HG03469 (cell line): ENCODE measurements around the gene ZNF100.
"Not testable (repeated sequence)": the region's sequence is repeated elsewhere in the genome, so short reads cannot be mapped to it uniquely, and the experiment has no call there.

Experiments used
- ATAC-seq: cut with Tn5 transposase; IDR thresholded peaks from one replicate; pipeline ENCODE4 v1.9.1; 2021; ENCODE audit warnings: mild to moderate bottlenecking, moderate library complexity, moderate number of reproducible peaks; ENCODE audit not compliant: unreplicated experiment

The ZNF100 gene

GRCh38 chr19:21767065-21767800 lies at the start of gene ZNF100:
Gene ZNF100, minus strand, starts transcription at chr19:21767579. Its CDS starts 150 bp downstream, at chr19:21767429.
- ATAC-seq = peak; percentile 91

- ATAC-seq = no peak
Measured at GRCh38 chr19:21812448-21812847, 45.1 kb upstream of the ZNF100 start.

- ATAC-seq = not testable (repeated sequence)
Measured at GRCh38 chr19:21808400-21809000, 41.1 kb upstream of the ZNF100 start.

GRCh38 chr19:21789466-21790085 lies 22.2 kb upstream of the ZNF100 start:
- no peak for ATAC-seq

GRCh38 chr19:21786936-21787335 lies 19.6 kb upstream of the ZNF100 start:
- no peak for ATAC-seq

GRCh38 chr19:21775792-21776191 lies 8.4 kb upstream of the ZNF100 start:
- ATAC-seq = not testable (repeated sequence)

- not testable (repeated sequence) for ATAC-seq
Measured at GRCh38 chr19:21766705-21767064, 694 bp downstream of the ZNF100 start.

GRCh38 chr19:21765151-21765550 lies 2.2 kb downstream of the ZNF100 start:
- ATAC-seq = no peak

GRCh38 chr19:21761547-21761946 lies 5.8 kb downstream of the ZNF100 start:
- ATAC-seq = not testable (repeated sequence)

GRCh38 chr19:21758296-21758695 lies 9.1 kb downstream of the ZNF100 start:
- ATAC-seq = no peak

- not testable (repeated sequence) for ATAC-seq
Measured at GRCh38 chr19:21755555-21755954, 11.8 kb downstream of the ZNF100 start.

GRCh38 chr19:21751384-21751783 lies 16.0 kb downstream of the ZNF100 start:
- ATAC-seq = no peak

- no peak for ATAC-seq
Measured at GRCh38 chr19:21750586-21751128, 16.7 kb downstream of the ZNF100 start.

GRCh38 chr19:21749090-21749489 lies 18.3 kb downstream of the ZNF100 start:
- no peak for ATAC-seq

- ATAC-seq = no peak
Measured at GRCh38 chr19:21748088-21748487, 19.3 kb downstream of the ZNF100 start.

GRCh38 chr19:21740559-21740958 lies 26.8 kb downstream of the ZNF100 start:
- ATAC-seq = no peak

- ATAC-seq = not testable (repeated sequence)
Measured at GRCh38 chr19:21726942-21727747, 40.2 kb downstream of the ZNF100 start.

GRCh38 chr19:21713761-21714160 lies 53.6 kb downstream of the ZNF100 start:
- ATAC-seq = no peak

- no peak for ATAC-seq
Measured at GRCh38 chr19:21709464-21709863, 57.9 kb downstream of the ZNF100 start.

- ATAC-seq = not testable (repeated sequence)
Measured at GRCh38 chr19:21707878-21708277, 59.5 kb downstream of the ZNF100 start.

- ATAC-seq = no peak
Measured at GRCh38 chr19:21707065-21707464, 60.3 kb downstream of the ZNF100 start.
